T-helper 1 cell treated with Interleukin-12 subunit alpha and Interleukin-12 subunit beta and Interleukin-4 antibody, amounts not matched to agents 30 μg/mL and 1 μg/mL, for 36 hours (primary cell): Measurements from ENCODE around the gene CTBP2.

ENCODE experiments used
- H3K27ac Mint-ChIP-seq: one replicate; pipeline ENCODE4 v1.8.0; 2021; ENCODE audit warnings: mild to moderate bottlenecking, mixed read lengths
- H3K27me3 Mint-ChIP-seq: one replicate; pipeline ENCODE4 v1.8.0; 2021; ENCODE audit warnings: low read depth, mixed read lengths
- H3K36me3 Mint-ChIP-seq: one replicate; pipeline ENCODE4 v1.8.0; 2021; ENCODE audit warnings: low read depth, mixed read lengths
- H3K4me1 Mint-ChIP-seq: one replicate; pipeline ENCODE4 v1.8.0; 2021; ENCODE audit warnings: low read depth, mixed read lengths
- H3K4me3 Mint-ChIP-seq: one replicate; pipeline ENCODE4 v1.8.0; 2021; ENCODE audit warnings: mild to moderate bottlenecking, moderate library complexity, mixed read lengths
- H3K9me3 Mint-ChIP-seq: one replicate; pipeline ENCODE4 v1.8.0; 2021; ENCODE audit warnings: mixed read lengths

CTBP2 gene

GRCh38 chr10:125081931-125082330, 78.4 kb downstream of the CTBP2 start:
- Mint-ChIP-seq H3K9me3 (no peaks in the 10 kb centered on the region), H3K36me3 (no peaks in the 10 kb centered on the region), H3K4me1 (no peaks in the 10 kb centered on the region)

GRCh38 chr10:125080984-125081383, 79.4 kb downstream of the CTBP2 start:
- no peak overlapping the region for H3K4me3 Mint-ChIP-seq
- no peaks in the 10 kb centered on the region for H3K4me1 Mint-ChIP-seq
- H3K36me3 Mint-ChIP-seq: no peaks in the 10 kb centered on the region
- H3K27ac Mint-ChIP-seq: no peak overlapping the region
- no peaks in the 10 kb centered on the region for H3K9me3 Mint-ChIP-seq
- peaks cover 3% of the 10 kb centered on the region for H3K27me3 Mint-ChIP-seq

More at GRCh38 chr10:125081931-125082330, 78.4 kb downstream of the CTBP2 start:
- Mint-ChIP-seq H3K4me3 (no peak overlapping the region), H3K27ac (no peak overlapping the region), H3K27me3 (peaks cover 3% of the 10 kb centered on the region)

DNA sequence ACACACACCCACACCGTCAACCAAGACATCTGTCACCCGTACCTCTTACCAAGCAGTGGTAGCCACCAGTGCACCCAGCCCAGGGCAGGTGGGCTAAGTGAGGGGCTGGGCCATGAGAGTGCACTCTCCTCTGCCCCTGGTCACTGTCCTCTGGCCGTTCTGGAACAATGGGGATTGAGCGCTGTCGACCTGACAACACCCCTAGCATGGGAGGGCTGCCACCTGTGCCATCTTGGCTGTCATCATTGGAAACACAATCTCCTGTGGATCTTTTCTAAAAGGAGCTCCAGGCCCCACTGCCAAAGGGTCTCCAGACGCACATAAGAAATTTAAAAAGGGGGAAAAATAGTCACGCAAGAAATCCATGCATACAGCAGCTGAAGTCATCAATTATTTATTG, 80.1 kb downstream of the CTBP2 start:
- Mint-ChIP-seq H3K36me3 (no peaks in the 10 kb centered on the region), H3K27ac (no peak overlapping the region), H3K4me3 (no peak overlapping the region), H3K9me3 (no peaks in the 10 kb centered on the region), H3K4me1 (no peaks in the 10 kb centered on the region), H3K27me3 (peaks cover 3% of the 10 kb centered on the region)

- Mint-ChIP-seq H3K9me3 (no peaks in the 10 kb centered on the region), H3K27ac (no peak overlapping the region), H3K4me1 (no peaks in the 10 kb centered on the region), H3K4me3 (no peak overlapping the region), H3K36me3 (no peaks in the 10 kb centered on the region), H3K27me3 (no peaks in the 10 kb centered on the region)
These were observed 81.2 kb downstream of the CTBP2 start for GRCh38 chr10:125079091-125079600.

DNA sequence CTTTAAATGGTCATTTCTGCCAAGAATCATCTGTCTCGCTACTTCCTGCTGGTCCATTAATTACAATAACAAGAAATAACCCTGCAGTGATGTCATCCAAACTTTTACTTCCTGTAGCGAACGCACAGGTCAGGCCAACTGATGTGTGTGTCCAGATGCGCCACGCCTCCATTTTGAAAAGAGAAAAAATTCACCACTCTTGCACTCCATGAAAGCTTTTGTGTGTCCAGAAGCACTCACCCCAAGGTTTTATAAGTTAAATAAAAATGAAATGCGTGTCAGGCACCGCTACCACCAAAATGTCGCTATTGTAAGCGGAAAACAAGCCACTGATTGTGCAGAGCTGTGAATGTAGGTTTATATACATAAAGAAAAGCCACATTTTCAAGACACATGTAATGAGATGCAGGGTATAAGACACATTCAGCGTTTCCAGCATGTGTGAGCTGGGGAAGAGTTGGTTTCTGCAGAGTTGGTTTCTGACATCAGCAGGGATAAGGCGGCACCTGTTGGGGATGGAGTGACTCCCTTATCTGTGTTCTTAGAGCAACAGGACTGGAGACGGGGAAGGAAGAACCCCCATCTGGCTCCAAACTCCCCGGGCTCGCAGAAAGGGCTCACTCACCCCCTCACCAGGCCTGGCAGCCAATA, 83.3 kb downstream of the CTBP2 start:
- Mint-ChIP-seq H3K36me3 (no peaks in the 10 kb centered on the region), H3K27me3 (peaks cover 3% of the 10 kb centered on the region), H3K4me1 (no peaks in the 10 kb centered on the region), H3K27ac (no peak overlapping the region), H3K9me3 (no peaks in the 10 kb centered on the region), H3K4me3 (no peak overlapping the region)

- no peak overlapping the region for H3K27ac Mint-ChIP-seq
- H3K36me3 Mint-ChIP-seq: no peaks in the 10 kb centered on the region
- no peak overlapping the region for H3K4me3 Mint-ChIP-seq
- no peaks in the 10 kb centered on the region for H3K4me1 Mint-ChIP-seq
- H3K9me3 Mint-ChIP-seq: no peaks in the 10 kb centered on the region
- H3K27me3 Mint-ChIP-seq: peaks cover 3% of the 10 kb centered on the region
These were observed 84.1 kb downstream of the CTBP2 start for GRCh38 chr10:125076121-125076825.

- Mint-ChIP-seq H3K27me3 (peaks cover 3% of the 10 kb centered on the region), H3K4me3 (no peak overlapping the region), H3K9me3 (no peaks in the 10 kb centered on the region), H3K27ac (no peak overlapping the region), H3K36me3 (no peaks in the 10 kb centered on the region), H3K4me1 (no peaks in the 10 kb centered on the region)
These were observed 86.4 kb downstream of the CTBP2 start for GRCh38 chr10:125073996-125074395.

GRCh38 chr10:125072794-125073193, 87.6 kb downstream of the CTBP2 start:
- H3K4me3 Mint-ChIP-seq: no peak overlapping the region
- peaks cover 3% of the 10 kb centered on the region for H3K27me3 Mint-ChIP-seq
- H3K9me3 Mint-ChIP-seq: no peaks in the 10 kb centered on the region
- H3K36me3 Mint-ChIP-seq: no peaks in the 10 kb centered on the region
- no peak overlapping the region for H3K27ac Mint-ChIP-seq
- H3K4me1 Mint-ChIP-seq: no peaks in the 10 kb centered on the region

DNA sequence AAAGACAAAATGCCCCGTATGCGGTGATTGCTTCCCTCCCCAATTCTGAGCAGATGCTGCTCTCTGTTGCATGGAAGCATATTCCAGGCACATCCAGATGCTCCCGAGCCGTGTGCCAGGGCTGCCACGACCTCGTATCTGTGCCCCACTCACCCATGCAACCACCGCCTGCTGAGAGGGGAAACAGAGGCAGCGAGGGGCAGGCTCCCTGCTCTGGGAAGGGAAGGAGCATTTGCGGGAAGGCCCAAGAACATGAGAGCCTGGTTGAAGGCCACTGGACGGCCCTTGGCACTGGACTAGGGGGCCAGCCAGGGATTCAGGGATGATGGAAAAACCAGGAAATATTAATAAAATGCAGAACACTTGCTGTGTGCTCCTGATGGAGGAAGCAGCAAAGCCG, 89.4 kb downstream of the CTBP2 start:
- Mint-ChIP-seq H3K27ac (no peak overlapping the region), H3K4me1 (no peaks in the 10 kb centered on the region), H3K4me3 (no peak overlapping the region), H3K9me3 (no peaks in the 10 kb centered on the region), H3K36me3 (no peaks in the 10 kb centered on the region), H3K27me3 (peaks cover 3% of the 10 kb centered on the region)

DNA sequence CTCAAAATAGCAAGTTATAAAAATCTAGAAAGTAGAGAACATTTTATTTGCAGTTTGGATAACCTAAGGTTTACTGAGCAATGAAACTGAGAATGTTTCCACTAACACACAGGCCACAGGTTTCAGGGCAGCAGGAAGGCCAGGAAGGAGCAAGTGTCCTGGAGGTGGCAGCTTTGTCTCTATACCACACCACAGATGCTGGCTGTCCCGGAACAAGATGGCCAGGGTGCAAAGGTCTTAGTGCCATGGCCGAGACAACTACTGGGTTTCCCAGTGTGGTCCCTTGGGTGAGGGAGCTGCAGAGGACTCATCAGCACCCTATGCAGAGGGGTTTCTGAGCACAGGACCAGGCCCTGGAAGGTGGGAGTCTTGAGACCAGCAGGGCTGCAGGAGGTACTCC, 92.0 kb downstream of the CTBP2 start:
- no peaks in the 10 kb centered on the region for H3K36me3 Mint-ChIP-seq
- H3K27ac Mint-ChIP-seq: no peak overlapping the region

DNA sequence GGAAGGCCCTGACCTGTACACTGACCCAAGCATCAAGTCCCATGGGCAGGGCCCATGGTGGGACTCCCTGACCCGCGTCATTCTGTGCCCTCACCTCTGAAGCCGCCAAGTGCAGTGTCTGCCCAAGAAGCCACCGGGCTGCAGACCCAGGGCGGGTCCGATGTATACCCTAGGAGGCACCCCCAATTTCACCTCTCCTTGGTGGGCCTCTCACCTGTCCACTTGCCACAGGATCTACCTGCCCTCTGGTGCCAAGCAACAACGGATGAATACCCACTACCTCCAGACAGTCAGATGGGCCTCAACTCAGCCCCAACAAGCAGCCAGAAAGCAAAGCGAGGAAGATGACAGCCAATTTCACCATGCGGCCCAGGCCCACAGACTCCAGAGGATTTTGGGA, 92.6 kb downstream of the CTBP2 start:
- H3K27me3 Mint-ChIP-seq: peaks cover 8% of the 10 kb centered on the region
- H3K9me3 Mint-ChIP-seq: no peaks in the 10 kb centered on the region
- H3K4me3 Mint-ChIP-seq: no peak overlapping the region
- H3K27ac Mint-ChIP-seq: no peak overlapping the region
- no peaks in the 10 kb centered on the region for H3K36me3 Mint-ChIP-seq
- H3K4me1 Mint-ChIP-seq: peaks cover 11% of the 10 kb centered on the region

More for the DNA sequence above, 92.0 kb downstream of the CTBP2 start:
- Mint-ChIP-seq H3K9me3 (no peaks in the 10 kb centered on the region), H3K4me1 (peaks cover 11% of the 10 kb centered on the region), H3K27me3 (peaks cover 7% of the 10 kb centered on the region), H3K4me3 (no peak overlapping the region)

GRCh38 chr10:125066764-125067450, 93.5 kb downstream of the CTBP2 start:
- Mint-ChIP-seq H3K4me1 (peaks cover 11% of the 10 kb centered on the region), H3K36me3 (no peaks in the 10 kb centered on the region), H3K4me3 (no peak overlapping the region), H3K27ac (no peak overlapping the region), H3K27me3 (peaks cover 10% of the 10 kb centered on the region), H3K9me3 (no peaks in the 10 kb centered on the region)

DNA sequence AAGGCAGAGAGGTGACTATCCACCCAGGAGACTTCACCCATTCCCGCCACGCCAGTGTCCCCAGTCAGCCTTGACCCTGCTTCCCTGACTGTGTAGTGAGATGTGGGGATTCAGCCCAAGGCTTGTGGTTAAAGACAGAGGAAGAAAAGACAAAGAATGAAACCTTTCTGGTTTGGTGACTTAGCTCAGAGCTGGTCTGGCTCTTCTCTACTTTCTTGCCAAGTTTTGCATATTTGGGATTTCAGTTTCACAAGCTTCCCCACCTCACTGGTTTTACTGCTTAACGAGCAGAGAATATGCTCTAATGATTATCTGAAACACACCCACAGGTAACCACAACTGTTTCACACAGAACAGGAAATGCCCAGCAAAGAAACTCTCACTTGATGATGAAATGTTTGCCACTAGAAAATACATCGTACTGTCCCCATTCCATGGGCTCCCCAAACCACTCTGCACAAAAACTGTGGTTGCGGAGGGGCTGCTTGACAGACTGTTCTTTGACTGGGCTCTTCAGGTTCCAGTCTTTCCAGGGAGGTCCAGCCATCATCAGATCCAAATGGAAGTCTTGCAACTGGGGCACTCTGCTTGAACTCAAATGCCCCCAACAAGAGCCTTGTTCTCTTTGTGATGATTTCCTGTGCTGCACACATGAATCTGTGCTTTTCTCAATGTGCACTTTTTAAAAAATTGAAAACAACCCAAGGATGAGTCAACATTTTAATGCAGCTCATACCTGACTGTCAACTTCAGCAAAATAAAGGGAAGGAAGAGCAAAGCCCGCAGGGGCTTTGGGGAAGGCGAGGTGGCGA, 95.5 kb downstream of the CTBP2 start:
- Mint-ChIP-seq H3K27ac (no peak overlapping the region), H3K9me3 (no peaks in the 10 kb centered on the region), H3K4me1 (peaks cover 11% of the 10 kb centered on the region), H3K4me3 (no peak overlapping the region), H3K36me3 (no peaks in the 10 kb centered on the region), H3K27me3 (peaks cover 12% of the 10 kb centered on the region)

- Mint-ChIP-seq H3K9me3 (no peaks in the 10 kb centered on the region), H3K27me3 (peaks cover 16% of the 10 kb centered on the region), H3K4me3 (no peak overlapping the region)
These were observed 97.0 kb downstream of the CTBP2 start for GRCh38 chr10:125063256-125063925.

More at GRCh38 chr10:125063256-125063925, 97.0 kb downstream of the CTBP2 start:
- peaks cover 11% of the 10 kb centered on the region for H3K4me1 Mint-ChIP-seq
- no peak overlapping the region for H3K27ac Mint-ChIP-seq
- no peaks in the 10 kb centered on the region for H3K36me3 Mint-ChIP-seq
